Measurements from ENCODE around the gene CNTF.

GRCh38 chr11:58671983-58672633 lies 49.6 kb downstream of the CNTF start:
- no peak for TF ChIP-seq CTCF (IDR thresholded peaks at IDR 0.05; ENCODE audit: low read depth, low read length)
- no peak for TF ChIP-seq MYC (IDR thresholded peaks at IDR 0.05; ENCODE audit: low read depth, low read length)
- TF ChIP-seq MAX (IDR thresholded peaks at IDR 0.05; ENCODE audit: low read depth, low read length): no peak

Data from NB4 (cell line).